Tibial nerve (tissue), 4 donors: ENCODE data around the gene SKI.

ENCODE experiments used
- EP300 ChIP-seq, 2 donors: sonication (generic); formaldehyde crosslinking; IDR thresholded peaks; one replicate each; pipeline ENCODE4 v1.6.1; 2017; ENCODE audit warnings: antibody characterized with exemption in 2 of 2, mild to moderate bottlenecking in 1 of 2
- POLR2A ChIP-seq, 2 donors: fragments of 450-650 bp; IDR thresholded peaks; one replicate each; pipeline ENCODE4 v1.6.1; 2017; ENCODE audit warnings: antibody characterized with exemption in 2 of 2, mild to moderate bottlenecking in 2 of 2, moderate library complexity in 2 of 2
- TF ChIP-seq, protein P1 (sequence below), 5 experiments: fragments of 200-600 bp in 3 of 5; fragments of 450-650 bp in 2 of 5; sonication (generic) in 3 of 5; IDR thresholded peaks; one replicate each; pipeline ENCODE4 v1.5.1; 2016 to 2019; ENCODE audit warnings: antibody characterized with exemption in 5 of 5, mild to moderate bottlenecking in 3 of 5, moderate library complexity in 2 of 5

DNA sequence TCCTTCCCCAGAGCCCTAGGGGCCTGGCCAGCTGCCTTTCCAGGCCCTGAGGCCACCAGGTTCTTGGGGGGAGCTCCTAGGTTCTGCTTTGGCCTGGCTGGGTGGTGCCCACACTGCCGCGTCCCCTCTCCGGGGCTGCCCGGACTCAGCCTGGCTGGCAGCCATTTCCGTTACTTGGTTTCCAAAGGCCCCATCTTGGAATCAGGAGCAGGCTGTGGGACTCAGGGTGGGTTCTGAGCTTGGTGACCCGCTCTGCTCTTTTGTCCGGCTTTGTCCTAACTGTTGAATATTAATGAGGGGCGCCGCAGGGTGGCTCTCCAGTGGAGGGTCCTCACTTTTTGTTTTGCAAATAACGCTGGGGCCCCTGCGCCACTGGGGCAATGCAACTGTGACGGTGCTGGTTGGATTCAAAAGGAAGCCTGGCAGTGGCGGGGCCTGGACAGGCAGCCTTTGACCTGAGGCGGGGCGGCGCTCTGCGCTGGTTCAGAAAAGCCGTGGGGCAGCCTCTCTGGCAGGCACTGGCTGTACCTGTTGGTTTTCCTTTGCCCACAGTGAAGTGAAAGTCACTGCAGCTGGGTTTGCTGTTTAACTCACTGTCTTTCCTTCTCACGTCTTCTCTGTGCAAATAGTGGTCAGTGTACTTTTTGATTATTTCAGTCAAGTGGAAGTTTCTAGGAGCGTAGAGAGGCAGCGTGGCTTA, 20.2 kb downstream of the SKI start:
- TF ChIP-seq, protein P1, sequence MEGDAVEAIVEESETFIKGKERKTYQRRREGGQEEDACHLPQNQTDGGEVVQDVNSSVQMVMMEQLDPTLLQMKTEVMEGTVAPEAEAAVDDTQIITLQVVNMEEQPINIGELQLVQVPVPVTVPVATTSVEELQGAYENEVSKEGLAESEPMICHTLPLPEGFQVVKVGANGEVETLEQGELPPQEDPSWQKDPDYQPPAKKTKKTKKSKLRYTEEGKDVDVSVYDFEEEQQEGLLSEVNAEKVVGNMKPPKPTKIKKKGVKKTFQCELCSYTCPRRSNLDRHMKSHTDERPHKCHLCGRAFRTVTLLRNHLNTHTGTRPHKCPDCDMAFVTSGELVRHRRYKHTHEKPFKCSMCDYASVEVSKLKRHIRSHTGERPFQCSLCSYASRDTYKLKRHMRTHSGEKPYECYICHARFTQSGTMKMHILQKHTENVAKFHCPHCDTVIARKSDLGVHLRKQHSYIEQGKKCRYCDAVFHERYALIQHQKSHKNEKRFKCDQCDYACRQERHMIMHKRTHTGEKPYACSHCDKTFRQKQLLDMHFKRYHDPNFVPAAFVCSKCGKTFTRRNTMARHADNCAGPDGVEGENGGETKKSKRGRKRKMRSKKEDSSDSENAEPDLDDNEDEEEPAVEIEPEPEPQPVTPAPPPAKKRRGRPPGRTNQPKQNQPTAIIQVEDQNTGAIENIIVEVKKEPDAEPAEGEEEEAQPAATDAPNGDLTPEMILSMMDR (IDR thresholded peaks at IDR 0.05): no peak
- TF ChIP-seq POLR2A (IDR thresholded peaks at IDR 0.05) (no peak), EP300 (IDR thresholded peaks at IDR 0.05) (no peak)
